NK-92 (cell line): Measurements from ENCODE around the gene AHCTF1.
"Not testable (repeated sequence)": the region's sequence is repeated elsewhere in the genome, so short reads cannot be mapped to it uniquely, and the experiment has no call there.

Source experiments
- DNase-seq: peaks from one replicate; lab custom pipeline; 2025; ENCODE audit not compliant: unreplicated experiment; lab: John Stamatoyannopoulos, UW

Gene AHCTF1

GRCh38 chr1:246923482-246923881 lies 8.3 kb downstream of the AHCTF1 start:
- no peak for DNase-seq

GRCh38 chr1:246921481-246921880 lies 10.3 kb downstream of the AHCTF1 start:
- no peak for DNase-seq

GRCh38 chr1:246919902-246920301 lies 11.8 kb downstream of the AHCTF1 start:
- no peak for DNase-seq

- DNase-seq: not testable (repeated sequence)
These were observed 15.5 kb downstream of the AHCTF1 start for GRCh38 chr1:246916026-246916923.

GRCh38 chr1:246907472-246907871 lies 24.3 kb downstream of the AHCTF1 start:
- no peak for DNase-seq

GRCh38 chr1:246906833-246907232 lies 24.9 kb downstream of the AHCTF1 start:
- DNase-seq: no peak

- DNase-seq: no peak
These were observed 29.9 kb downstream of the AHCTF1 start for GRCh38 chr1:246901874-246902273.

- DNase-seq: no peak
These were observed 34.4 kb downstream of the AHCTF1 start for GRCh38 chr1:246897302-246897701.

GRCh38 chr1:246893191-246893939 lies 38.4 kb downstream of the AHCTF1 start:
- DNase-seq: no peak

- no peak for DNase-seq
These were observed 40.6 kb downstream of the AHCTF1 start for GRCh38 chr1:246891105-246891504.

GRCh38 chr1:246888522-246888921 lies 43.2 kb downstream of the AHCTF1 start:
- DNase-seq: no peak

- not testable (repeated sequence) for DNase-seq
These were observed 46.4 kb downstream of the AHCTF1 start for GRCh38 chr1:246885389-246885788.

- no peak for DNase-seq
These were observed 53.2 kb downstream of the AHCTF1 start for GRCh38 chr1:246878551-246878950.

GRCh38 chr1:246876431-246876830 lies 55.3 kb downstream of the AHCTF1 start:
- no peak for DNase-seq

- DNase-seq: no peak
These were observed 56.4 kb downstream of the AHCTF1 start for GRCh38 chr1:246875041-246876026.

- DNase-seq: no peak
These were observed 65.8 kb downstream of the AHCTF1 start for GRCh38 chr1:246865921-246866320.

- not testable (repeated sequence) for DNase-seq
These were observed 68.0 kb downstream of the AHCTF1 start for GRCh38 chr1:246863791-246864190.

- DNase-seq: no peak
These were observed 71.3 kb downstream of the AHCTF1 start for GRCh38 chr1:246860401-246860800.

GRCh38 chr1:246856371-246856770 lies 75.4 kb downstream of the AHCTF1 start:
- no peak for DNase-seq

GRCh38 chr1:246850640-246851039 lies 81.1 kb downstream of the AHCTF1 start:
- DNase-seq: not testable (repeated sequence)

GRCh38 chr1:246843876-246844275 lies 87.9 kb downstream of the AHCTF1 start:
- no peak for DNase-seq
